HG03103 (cell line): ENCODE results near the gene DNAH17.

Experiments
- ATAC-seq: cut with Tn5 transposase; IDR thresholded peaks from one replicate; pipeline ENCODE4 v1.9.1; 2021; ENCODE audit warnings: low read depth; ENCODE audit not compliant: unreplicated experiment

Gene DNAH17

GRCh38 chr17:78499715-78500540 lies 77.3 kb downstream of the DNAH17 start:
- ATAC-seq, result no peak

- no peak for ATAC-seq
Observed at GRCh38 chr17:78498848-78499247, 78.3 kb downstream of the DNAH17 start.

- ATAC-seq, result no peak
Observed at GRCh38 chr17:78497115-78497540, 80.1 kb downstream of the DNAH17 start.

- no peak for ATAC-seq
Observed at GRCh38 chr17:78496311-78496710, 80.9 kb downstream of the DNAH17 start.

GRCh38 chr17:78495634-78496033 lies 81.6 kb downstream of the DNAH17 start:
- ATAC-seq, result no peak

GRCh38 chr17:78494696-78495330 lies 82.4 kb downstream of the DNAH17 start:
- no peak for ATAC-seq

GRCh38 chr17:78493853-78494695 lies 83.1 kb downstream of the DNAH17 start:
- no peak for ATAC-seq

GRCh38 chr17:78493450-78493849 lies 83.7 kb downstream of the DNAH17 start:
- ATAC-seq, result no peak

GRCh38 chr17:78492116-78492799 lies 84.9 kb downstream of the DNAH17 start:
- no peak for ATAC-seq

- no peak for ATAC-seq
Observed at GRCh38 chr17:78491236-78492115, 85.7 kb downstream of the DNAH17 start.

- no peak for ATAC-seq
Observed at GRCh38 chr17:78490673-78491072, 86.5 kb downstream of the DNAH17 start.

- ATAC-seq, result no peak
Observed at GRCh38 chr17:78490156-78490555, 87.0 kb downstream of the DNAH17 start.

GRCh38 chr17:78488867-78489634 lies 88.1 kb downstream of the DNAH17 start:
- ATAC-seq, result no peak

GRCh38 chr17:78488156-78488555 lies 89.0 kb downstream of the DNAH17 start:
- no peak for ATAC-seq

GRCh38 chr17:78486946-78487680 lies 90.1 kb downstream of the DNAH17 start:
- ATAC-seq, result no peak

- no peak for ATAC-seq
Observed at GRCh38 chr17:78486228-78486802, 90.9 kb downstream of the DNAH17 start.

GRCh38 chr17:78485290-78486168 lies 91.7 kb downstream of the DNAH17 start:
- no peak for ATAC-seq
